ENCODE measurements around the gene SPINK8.

SPINK8 gene

GRCh38 chr3:48371651-48372376 is 38.4 kb upstream of the SPINK8 start, which contains the start of gene FBXW12:
FBXW12 (plus strand) TSS chr3:48372219; CDS start chr3:48372768, 549 bp downstream.
- no peaks in the 10 kb centered on the region for H3K9me2 ChIP-seq (replicated peaks; ENCODE audit: low read depth, low read length)
- H3K27me3 ChIP-seq (ENCODE audit: insufficient read depth, low read length, poor library complexity, severe bottlenecking): no peaks in the 10 kb centered on the region
- H3K4me1 ChIP-seq (ENCODE audit: insufficient read depth, low read length, poor library complexity, severe bottlenecking): no peaks in the 10 kb centered on the region
- H2AFZ ChIP-seq (ENCODE audit: low read length): no peak within 1 kb of the TSS
- no peaks in the 10 kb centered on the region for H3K9me3 ChIP-seq (ENCODE audit: insufficient read depth, low read depth, low read length)
- TF ChIP-seq EZH2phosphoT487 (IDR thresholded peaks at IDR 0.05; ENCODE audit: borderline replicate concordance) (no peak), CTCF (conservative IDR thresholded peaks at IDR 0.05; ENCODE audit: low read length) (no peak)
- no peaks in the 10 kb centered on the region for H3K36me3 ChIP-seq (ENCODE audit: insufficient read depth, low read length)
- H4K20me1 ChIP-seq (ENCODE audit: insufficient read depth, low read length, poor library complexity, severe bottlenecking): no peaks in the 10 kb centered on the region
- no peak within 1 kb of the TSS for H3K9ac ChIP-seq (ENCODE audit: low read depth, low read length, poor library complexity, severe bottlenecking)
- no peak within 1 kb of the TSS for H3K4me2 ChIP-seq (ENCODE audit: low read depth, low read length, poor library complexity, severe bottlenecking)
- no peak within 1 kb of the TSS for H3K4me3 ChIP-seq (ENCODE audit: low read length, poor library complexity, severe bottlenecking)
- H3F3A ChIP-seq (ENCODE audit: low read depth): no peaks in the 10 kb centered on the region
- H3K79me2 ChIP-seq (ENCODE audit: insufficient read depth, low read length): no peaks in the 10 kb centered on the region

- H3K9ac ChIP-seq (ENCODE audit: low read depth, low read length, poor library complexity, severe bottlenecking): no peak overlapping the region
- no peaks in the 10 kb centered on the region for H3K79me2 ChIP-seq (ENCODE audit: insufficient read depth, low read length)
- H3K9me2 ChIP-seq (replicated peaks; ENCODE audit: low read depth, low read length): no peaks in the 10 kb centered on the region
- no peaks in the 10 kb centered on the region for H4K20me1 ChIP-seq (ENCODE audit: insufficient read depth, low read length, poor library complexity, severe bottlenecking)
- no peaks in the 10 kb centered on the region for H3K27me3 ChIP-seq (ENCODE audit: insufficient read depth, low read length, poor library complexity, severe bottlenecking)
- H3K4me3 ChIP-seq (ENCODE audit: low read length, poor library complexity, severe bottlenecking): no peak overlapping the region
- TF ChIP-seq CTCF (conservative IDR thresholded peaks at IDR 0.05; ENCODE audit: low read length) (no peak), EZH2phosphoT487 (IDR thresholded peaks at IDR 0.05; ENCODE audit: borderline replicate concordance) (no peak)
- no peaks in the 10 kb centered on the region for H3F3A ChIP-seq (ENCODE audit: low read depth)
- no peaks in the 10 kb centered on the region for H3K4me1 ChIP-seq (ENCODE audit: insufficient read depth, low read length, poor library complexity, severe bottlenecking)
- no peak overlapping the region for H2AFZ ChIP-seq (ENCODE audit: low read length)
- no peaks in the 10 kb centered on the region for H3K9me3 ChIP-seq (ENCODE audit: insufficient read depth, low read depth, low read length)
- H3K36me3 ChIP-seq (ENCODE audit: insufficient read depth, low read length): no peaks in the 10 kb centered on the region
- H3K4me2 ChIP-seq (ENCODE audit: low read depth, low read length, poor library complexity, severe bottlenecking): no peak overlapping the region
Measured at GRCh38 chr3:48370333-48370713, 36.9 kb upstream of the SPINK8 start.

GRCh38 chr3:48369693-48370332 is 36.4 kb upstream of the SPINK8 start:
- Histone ChIP-seq H3K9ac (ENCODE audit: low read depth, low read length, poor library complexity, severe bottlenecking) (no peak overlapping the region), H4K20me1 (ENCODE audit: insufficient read depth, low read length, poor library complexity, severe bottlenecking) (no peaks in the 10 kb centered on the region), H3K79me2 (ENCODE audit: insufficient read depth, low read length) (no peaks in the 10 kb centered on the region), H3K4me2 (ENCODE audit: low read depth, low read length, poor library complexity, severe bottlenecking) (no peak overlapping the region), H3F3A (ENCODE audit: low read depth) (no peaks in the 10 kb centered on the region), H2AFZ (ENCODE audit: low read length) (no peak overlapping the region), H3K9me2 (replicated peaks; ENCODE audit: low read depth, low read length) (no peaks in the 10 kb centered on the region), H3K27me3 (ENCODE audit: insufficient read depth, low read length, poor library complexity, severe bottlenecking) (no peaks in the 10 kb centered on the region), H3K36me3 (ENCODE audit: insufficient read depth, low read length) (no peaks in the 10 kb centered on the region), H3K9me3 (ENCODE audit: insufficient read depth, low read depth, low read length) (no peaks in the 10 kb centered on the region), H3K4me1 (ENCODE audit: insufficient read depth, low read length, poor library complexity, severe bottlenecking) (no peaks in the 10 kb centered on the region), H3K4me3 (ENCODE audit: low read length, poor library complexity, severe bottlenecking) (no peak overlapping the region)
- TF ChIP-seq EZH2phosphoT487 (IDR thresholded peaks at IDR 0.05; ENCODE audit: borderline replicate concordance) (no peak), CTCF (conservative IDR thresholded peaks at IDR 0.05; ENCODE audit: low read length) (no peak)
